IPS-NIHi11 (cell line): ENCODE data around the gene ACSL6.
A peak's percentile ranks its signal among the peaks of the same experiment; 100 is the strongest.

Experiments used
- DNase-seq: peaks from one replicate; pipeline ENCODE4 v3.0.0; 2012; ENCODE audit warnings: mixed read lengths, low spot score

The ACSL6 gene

DNA sequence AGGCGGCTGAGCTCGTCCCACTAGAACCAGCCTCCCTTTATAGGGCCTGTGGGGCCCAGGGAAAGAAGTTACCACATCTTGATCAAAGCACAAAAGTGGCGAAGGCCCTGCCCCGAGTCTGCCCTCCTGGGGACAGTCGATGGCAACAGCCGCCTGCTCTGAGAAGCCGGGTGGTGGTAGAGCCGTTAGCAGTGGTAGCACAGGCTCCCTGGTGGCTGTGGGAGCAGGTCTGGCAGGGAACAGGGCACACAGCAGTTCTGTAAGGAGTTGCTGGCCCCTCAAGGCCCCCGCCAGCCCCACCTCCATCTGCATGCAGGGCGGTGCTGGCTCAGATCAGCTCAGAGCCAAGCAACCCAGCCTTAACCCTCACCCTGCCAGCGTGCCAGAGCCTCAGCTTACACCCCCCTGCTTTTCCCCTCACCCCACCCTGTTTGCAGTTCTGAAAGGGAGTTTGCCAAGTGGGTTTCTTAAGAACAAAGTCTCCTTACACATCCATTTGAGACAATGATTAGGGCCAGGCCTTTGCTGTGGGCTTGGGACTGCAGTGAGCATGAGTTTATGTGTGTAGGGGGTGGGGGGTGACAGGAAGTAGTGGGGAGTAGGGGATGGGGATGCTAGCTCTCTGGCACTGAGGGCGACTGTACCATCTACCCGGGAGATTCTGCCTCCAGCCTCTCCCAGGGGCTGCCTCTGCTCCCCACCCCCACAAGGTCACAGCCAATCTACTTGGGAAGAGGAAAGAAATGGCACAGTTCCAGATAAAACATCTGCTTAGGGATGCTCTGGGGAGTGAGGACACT lies 11.8 kb downstream of the ACSL6 start:
- DNase-seq: no peak

DNA sequence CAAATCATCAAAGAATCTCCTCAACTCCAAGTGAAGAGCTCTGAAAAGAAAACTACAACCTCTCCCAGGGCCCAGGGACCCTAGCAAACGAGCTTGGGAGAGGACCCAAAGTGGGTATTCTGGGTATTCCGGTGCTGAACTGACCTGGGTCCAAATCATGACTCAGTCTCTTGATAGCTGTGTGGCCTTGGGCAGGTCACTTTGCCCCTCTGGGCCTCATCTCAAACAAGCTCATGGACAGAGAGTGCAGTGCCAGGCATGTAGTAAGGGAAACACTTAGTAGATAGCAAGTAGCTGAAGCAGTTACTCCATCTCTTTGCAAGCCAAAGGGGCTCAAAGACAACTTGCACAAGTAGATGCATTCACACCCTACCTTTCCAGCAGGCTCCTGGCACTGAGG lies 12.4 kb downstream of the ACSL6 start:
- DNase-seq: no peak

DNA sequence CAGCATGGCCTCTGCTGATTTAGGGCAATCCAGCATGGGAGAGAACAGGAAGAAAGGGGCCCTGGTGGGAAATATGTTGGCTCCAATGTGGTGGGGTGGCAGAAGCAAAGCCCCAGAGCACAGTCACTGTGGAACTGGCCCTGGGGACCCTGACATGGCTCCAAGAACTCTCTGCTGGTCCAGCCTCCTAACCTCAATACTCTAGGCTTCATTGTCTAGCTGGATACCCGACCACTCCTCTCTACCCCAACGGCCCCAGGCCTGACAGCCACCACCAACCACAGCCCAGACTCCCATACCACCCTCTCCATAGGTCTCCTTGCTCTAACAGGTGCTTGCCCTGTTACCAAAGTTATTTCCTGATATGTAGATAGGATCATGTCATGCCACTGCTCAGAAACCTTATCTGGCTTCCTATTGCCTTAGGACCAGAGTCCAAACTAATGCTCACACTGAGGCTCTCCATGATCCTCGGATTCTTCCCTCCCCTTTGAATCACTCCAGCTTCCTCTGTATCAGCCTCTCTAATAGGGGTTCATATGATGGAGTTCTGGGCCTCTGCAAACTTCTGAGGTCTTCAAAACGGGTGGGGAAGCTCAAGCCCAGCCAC lies 12.9 kb downstream of the ACSL6 start:
- no peak for DNase-seq

DNA sequence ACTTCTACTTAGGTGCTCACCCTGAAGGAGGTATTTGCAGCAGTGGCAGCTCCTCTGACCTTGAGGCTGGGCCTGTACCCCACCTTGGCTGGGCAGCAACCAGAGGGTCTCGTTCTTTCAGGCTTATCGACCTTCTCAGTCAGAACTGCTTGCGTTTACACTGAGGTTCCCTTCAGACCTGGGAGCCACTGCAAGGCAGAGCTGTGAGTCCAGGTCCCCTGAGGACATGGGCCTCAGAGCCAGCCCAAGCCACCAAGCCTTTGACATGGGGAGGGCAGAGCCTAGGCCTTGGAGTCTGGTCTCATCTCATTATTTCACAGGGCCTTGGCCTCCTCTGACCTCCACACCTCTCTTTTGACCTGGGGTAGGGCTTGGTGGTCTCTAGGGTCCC lies 13.7 kb downstream of the ACSL6 start:
- DNase-seq: no peak

DNA sequence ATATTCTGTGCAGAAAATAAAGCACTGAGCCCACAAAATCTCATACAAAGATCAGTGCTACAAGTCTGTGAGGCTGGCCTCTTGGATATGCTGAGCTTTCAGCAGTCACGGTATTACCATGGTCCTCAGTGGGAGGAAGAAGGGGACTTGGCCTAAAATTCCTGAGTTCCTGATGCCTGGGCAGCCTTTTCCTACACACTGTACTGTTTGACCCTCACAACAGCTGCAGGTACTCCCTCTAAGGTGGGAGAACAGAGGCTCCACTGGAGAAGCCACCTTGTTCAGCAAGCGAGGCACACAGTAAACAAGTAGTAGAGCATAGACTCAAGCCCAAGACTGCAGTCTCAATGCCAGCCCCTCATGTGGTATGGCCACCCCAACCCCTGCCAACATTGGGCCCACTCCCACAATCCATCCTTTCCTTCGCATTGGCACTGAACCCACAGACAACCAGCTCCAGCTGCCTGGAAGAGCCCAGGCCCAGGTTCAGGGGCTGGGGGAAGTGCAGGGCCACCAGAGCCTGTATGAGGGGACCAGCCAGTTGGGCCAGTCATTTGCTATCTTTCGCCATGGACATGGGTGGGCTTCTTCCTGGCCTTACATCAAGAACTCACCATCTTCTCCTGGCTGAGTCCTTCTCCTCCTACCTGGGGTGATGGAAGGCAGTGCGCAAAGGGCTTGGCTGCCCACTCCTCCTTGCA lies 14.3 kb downstream of the ACSL6 start:
- no peak for DNase-seq

DNA sequence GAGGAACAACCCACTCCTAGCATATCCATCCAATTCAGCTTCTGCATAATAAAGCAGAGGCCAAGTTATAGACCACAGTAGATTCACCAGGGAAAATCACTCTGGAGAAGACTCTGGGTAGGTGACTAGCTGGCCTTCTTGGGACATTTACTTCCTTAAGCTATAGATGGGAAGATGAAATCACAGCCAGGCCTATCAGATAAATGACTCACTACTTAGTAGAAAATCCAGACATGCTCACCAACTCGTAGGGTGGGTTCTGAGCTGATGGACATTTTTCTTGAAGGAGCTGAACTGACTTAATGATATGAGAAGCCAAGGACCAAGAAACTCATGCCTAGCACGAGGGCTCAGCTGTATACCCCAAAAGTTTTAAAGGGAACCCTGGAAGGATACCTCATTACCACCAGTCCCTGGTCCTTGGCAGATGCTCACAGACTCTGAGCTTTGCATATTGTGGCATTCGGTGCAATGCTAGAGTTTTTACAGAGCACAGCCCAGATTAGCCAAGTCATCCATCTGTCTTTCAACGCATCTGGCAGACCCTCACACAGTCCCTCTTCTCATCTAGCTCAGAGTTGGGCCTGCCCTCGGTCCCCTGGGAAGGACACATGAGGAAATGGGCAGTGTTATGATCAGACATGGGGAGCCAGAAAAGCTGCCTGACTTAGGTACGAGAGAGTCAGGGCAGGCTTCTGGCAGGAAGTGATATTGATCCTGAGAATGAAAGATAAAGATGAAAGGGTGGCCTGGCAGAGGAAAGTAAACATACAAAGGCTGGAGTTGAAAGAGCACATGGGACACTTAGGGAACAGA lies 15.0 kb downstream of the ACSL6 start:
- no peak for DNase-seq

DNA sequence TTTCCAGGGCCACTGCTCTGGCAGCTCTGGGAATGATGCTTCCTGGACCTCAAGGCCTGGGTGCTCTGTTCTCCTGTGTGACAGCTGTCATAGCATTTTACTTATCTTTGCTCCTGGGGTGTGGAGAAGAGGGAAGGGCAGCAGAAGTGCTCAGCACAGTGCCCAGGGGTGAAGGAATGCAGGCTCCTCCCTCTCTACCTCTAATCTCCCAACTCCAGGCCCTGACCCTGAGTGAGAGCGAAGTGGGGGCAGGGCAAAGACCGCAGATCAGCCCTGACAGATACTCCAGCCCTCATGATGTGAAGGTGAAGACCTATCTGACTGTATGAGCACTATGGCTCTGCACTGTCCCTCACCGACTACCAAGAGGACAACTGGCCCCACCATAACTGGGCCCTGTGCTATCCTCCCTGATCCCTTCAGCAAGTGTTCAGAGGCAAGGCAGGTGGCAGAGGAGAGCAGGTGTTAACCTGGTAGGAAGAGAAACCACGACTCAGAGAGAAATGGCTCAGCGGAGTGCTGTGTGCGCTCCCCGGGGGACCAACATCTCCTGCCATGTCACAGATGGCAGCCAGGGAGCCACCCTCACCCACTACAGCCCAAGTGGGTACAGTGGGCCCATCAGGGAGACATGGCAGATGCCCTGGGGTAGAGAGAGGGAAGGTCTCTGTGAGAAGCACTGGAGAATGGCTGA lies 16.8 kb downstream of the ACSL6 start:
- peak; percentile 31 for DNase-seq

DNA sequence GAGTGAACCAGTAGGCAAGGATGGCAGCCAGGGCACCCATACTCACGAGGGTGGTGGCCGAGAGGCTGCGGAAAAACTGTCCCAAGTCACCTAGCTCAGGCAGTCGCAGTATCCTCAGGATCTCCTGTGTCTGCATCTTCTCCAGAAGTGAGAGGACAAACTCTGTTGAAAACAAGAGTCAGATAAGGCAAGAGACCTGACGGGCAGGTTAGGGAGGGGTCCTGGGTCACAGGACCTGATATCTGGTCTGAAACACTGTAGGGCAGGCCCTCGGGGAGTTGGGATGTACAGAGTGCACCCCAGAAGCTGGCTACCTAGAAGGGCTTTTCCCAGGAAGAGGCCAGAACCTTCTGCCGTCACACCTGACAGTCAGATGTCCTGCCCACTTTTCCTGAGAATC lies 17.4 kb downstream of the ACSL6 start:
- DNase-seq: no peak

DNA sequence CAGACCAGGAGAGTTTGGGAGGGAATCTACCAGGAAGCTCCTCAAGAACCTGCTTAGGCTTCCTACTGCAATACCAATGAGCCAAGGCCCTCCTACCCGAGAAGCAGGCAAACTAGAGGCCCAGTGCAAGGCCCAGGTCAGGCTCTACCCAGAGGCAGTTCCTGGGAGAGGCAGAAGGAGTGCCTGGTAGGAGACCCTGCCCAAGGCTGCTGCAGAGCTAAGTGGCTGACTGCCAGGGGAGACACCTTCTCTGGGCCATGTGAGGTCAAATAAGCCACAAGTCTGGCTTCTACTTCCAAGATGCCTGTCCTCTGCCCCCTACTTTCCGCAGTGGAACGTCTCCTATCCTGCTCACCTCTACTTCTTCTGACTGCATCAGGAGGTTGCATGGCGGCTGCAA lies 17.8 kb downstream of the ACSL6 start:
- DNase-seq: no peak

DNA sequence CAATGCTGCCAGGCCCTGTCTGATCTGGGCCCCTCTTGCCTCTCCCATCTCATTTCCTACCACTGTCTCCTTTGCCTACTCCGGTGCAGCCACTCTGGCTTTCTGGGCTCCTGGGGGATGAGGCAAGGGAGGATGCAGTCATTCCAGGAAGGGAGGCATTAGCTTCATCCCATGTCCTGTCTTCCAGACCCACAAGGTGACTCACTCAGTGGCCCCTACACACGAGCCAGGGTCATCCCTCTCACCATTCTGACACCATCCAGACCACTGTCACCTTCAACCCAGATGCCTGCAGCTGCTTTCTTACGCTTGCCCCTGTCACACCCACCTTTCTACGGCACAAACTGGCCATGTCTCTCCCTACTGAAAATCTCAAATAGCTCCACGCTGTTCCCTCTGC lies 19.1 kb downstream of the ACSL6 start:
- no peak for DNase-seq

DNA sequence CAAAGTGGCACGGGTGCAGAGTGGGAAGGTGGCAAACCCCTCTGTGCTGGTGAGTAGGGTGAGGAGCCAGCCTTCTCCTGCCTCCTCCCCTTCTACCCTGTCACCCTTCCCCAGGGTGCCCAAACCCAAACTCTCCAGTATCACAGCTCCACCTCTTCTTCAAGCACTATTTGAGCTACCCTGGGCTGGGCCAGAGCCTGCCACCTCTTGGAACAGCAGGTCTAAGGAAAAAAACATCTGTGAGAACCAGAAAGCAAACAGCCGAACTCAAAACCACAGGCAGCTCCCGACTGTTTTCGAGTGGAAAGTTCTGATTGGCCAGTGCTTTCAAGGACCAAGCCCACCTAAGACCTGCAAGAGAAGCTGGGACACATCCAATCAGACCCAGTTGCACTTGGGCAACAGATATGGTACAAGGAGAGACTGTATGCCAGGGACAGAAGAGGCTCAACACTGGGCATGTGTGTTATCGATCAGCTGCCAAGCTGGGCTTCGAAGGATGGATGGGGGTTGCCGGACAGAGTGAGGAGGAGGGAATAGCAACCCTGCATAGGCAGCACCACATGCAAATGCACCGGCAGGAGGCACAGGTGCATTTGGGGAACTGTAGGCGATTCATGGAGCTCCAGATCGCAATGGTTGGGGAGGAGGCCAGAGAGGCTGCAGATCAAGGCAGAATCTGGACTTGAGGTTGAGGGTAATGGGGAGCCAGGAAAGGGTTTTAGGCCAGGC lies 19.7 kb downstream of the ACSL6 start:
- DNase-seq: no peak

DNA sequence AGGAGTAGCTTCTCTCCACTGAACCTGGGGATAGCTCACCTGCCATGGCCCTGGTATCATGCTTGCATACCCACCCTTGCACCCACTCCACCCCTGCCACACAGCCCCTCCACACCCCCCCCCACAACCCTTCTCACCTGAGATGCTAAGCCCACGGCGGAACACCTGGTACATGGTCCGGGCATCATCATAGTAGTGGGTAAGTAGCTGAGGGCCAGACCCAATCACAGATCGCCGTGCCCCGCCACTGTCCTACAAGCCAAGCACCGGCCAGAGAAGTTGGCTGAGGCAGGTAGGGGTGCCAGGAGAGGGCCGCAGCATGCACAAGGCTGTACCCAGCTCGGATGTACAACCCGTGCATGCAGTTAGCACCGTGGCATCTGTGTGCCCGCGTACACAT lies 20.7 kb downstream of the ACSL6 start:
- no peak for DNase-seq

DNA sequence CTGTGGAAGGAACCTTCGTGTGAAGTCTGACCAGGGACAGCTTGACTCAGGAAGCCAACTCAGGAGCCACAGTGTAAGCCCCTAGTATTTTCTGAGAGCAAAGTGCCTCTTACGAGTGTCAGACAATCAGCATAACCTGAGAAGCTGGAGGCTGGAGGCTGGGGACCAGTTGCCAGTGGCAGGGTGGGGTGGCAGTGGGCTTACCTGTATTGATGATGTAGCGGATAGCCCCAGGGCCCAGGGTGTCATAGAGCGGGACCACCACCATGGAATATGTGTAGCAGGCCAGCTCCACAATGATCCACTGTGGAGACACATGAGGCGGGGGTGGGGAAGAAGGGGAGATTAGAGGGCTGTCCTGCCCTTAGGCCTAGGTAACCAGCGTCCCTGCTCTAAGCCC lies 22.9 kb downstream of the ACSL6 start:
- no peak for DNase-seq

DNA sequence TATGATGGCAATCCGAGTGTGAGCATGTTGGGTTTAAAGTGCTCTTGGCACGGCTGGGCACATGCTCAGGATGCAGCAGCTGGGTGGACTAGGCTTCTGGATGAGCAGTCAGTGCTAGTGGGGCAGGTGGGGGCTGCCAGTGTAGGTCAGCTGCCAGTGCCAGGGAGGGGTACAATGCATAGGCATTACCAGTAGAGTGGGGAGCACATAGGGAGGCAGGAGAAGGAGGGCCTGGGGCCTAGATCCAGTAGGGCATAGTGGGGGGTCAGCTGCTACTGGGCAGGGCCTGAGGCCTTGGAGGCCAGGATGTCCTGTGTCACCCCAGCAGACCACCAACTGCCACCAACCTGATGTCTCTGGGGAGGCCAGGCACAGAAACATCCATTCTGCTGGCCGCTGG lies 24.2 kb downstream of the ACSL6 start:
- DNase-seq: no peak

DNA sequence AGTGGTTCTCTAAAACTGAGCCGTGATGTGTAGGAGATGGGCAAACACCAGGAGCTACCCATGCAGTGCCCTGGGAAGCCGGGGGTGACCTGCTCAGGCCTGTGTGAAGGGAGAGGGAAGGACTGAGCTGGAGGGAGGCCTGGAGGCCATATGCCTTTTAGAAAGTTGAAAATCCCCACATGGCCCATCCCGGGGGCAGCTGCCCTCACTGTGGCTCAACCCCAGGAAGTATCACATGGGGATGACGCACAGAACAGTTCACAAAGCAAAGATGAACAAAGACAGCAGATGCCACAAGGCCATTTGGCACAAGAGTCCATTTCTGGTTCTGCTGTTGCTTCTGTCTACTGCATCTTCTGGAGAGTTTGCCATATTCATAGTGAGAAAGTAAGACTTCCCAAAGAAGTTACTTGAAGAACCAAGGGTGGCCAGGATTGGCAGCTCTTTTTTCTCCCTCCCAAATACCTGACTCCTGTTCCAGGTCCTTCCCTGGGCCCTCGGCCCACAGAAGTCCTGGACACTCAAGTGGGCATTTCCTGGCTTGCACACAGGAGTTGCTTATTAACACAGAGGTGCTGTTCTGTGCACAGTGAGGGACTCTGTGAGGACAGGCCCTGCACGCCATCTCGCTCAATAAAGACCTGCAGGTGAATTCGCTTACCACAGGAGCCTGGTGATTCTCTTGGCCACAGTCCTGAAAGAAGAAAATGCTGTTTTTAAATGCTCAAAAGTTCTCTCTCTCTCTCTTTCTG lies 25.1 kb downstream of the ACSL6 start:
- DNase-seq: no peak

DNA sequence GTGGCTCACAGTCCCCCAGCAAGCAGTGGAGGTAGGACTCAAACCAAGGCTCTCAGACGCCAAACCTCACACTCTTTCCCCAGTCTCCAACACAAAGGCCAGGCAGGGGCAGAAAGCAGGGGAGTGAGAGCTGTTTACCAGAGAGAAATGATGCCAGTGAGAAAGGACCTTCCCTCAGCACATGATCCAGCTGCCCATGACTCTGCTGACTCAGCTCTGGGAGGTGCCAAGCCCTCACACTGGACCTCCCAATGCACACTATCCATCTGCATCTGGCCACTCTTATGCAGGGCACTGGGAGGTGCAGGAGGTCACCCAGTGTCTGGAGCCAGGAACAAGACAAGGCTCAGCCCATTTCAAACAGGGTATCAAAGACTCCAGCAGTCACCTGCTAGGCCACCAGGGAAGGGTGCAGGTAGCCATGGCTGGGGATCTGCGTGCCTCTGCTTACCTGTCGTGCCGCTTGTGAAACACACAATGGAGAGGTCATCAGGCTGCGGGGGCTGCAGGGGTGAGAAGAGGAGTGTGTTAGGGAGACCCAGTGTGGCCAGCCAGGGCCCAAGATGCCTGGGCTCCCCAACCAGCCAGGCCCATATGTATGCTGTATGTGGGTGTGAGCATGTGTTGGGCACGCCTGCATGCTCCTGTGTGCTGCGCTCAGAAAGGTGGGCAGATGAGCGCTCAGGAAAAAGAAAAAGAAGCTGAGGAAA lies 26.3 kb downstream of the ACSL6 start:
- DNase-seq: no peak

DNA sequence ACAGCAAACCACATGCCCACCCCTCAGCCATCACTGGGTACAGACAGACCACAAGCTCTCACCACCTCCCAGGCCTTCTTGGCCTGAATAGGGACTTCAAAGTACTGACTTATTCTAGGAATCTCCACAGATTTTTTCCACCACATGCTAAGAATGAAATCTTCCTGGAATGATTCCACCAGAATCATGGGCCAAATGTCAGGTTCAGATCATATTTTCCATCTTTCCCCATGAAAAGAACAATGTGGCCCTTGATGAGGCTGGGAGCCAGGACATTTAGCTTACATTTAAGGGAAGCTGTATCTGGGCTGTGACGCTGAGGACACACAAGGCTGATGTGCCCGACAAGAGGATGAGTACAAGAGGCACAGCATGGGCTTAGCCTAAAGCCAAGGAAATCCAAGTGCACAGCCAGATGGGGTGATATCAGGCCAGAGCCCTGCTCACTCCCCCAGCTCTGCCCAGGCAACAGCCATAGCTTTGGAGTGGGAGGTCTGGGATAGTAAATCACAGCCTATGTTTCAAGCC lies 28.1 kb downstream of the ACSL6 start:
- no peak for DNase-seq

DNA sequence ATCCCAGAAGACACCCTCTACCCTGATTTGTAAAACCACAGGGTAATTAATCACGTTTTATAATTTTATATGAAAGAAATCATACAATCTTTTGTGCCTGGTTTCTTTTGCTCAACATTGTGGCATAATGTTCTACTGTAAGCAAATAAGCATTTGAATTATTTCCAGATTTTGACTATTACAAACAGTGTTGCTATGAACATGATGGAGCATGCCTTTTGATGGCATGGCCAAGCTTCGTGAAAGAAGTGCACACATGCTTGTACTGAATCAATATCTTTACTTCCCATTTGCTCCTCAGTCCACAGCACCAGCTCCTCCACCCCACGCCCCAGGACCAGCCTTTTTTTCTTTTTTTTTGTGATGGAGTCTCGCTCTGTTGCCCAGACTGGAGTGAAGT lies 29.9 kb downstream of the ACSL6 start:
- DNase-seq: no peak

DNA sequence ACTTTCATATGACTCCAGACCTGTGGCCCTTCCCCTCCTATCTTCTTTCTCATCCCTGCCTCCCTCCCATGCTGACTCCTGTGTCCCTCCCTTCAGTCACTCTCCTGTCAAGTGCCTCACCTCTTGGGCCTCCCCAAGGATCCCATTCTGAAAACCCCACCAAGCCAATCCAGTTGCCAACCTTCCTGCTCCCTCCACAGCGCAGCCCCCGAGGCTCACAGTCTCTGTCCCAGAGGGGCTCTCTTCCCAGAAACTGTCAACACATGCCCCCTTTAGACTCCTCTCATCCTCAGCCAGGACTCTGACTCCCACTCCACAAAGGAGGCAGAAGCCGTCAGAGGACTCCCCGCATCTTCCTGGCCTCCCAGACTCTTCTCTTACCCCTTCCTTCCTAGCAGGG lies 30.8 kb downstream of the ACSL6 start:
- no peak for DNase-seq

DNA sequence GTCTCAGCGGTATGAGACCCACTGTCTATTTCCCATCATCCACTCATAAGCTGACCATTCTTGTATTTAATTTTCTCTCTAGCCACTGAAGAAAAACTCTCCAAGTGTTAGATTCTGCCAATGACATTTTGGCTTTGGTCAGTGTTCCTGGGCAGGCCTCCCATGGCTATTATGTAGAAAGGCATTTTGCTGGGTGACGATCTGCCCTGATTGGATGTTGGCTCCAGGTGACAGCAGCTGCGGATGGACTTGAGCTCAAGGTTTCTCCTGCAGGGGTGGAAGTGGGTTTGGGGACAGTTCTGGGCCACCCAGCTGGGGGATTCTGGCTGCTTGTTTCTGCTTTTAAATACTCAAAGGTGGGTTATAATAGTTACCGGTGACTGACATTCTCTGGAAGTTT lies 31.6 kb downstream of the ACSL6 start:
- no peak for DNase-seq
